Fibroblast of villous mesenchyme (primary cell): ENCODE data around the gene VCAN. TPM values are rescaled to one million over a fixed set of nuclear protein-coding genes. Genes with fewer than 3 reads are reported as not detected.

Source experiments
- DNase-seq: peaks from one replicate; pipeline ENCODE4 v3.0.0-alpha.2; 2010; ENCODE audit warnings: low read depth
- H3K4me3 ChIP-seq: 2 replicates; pipeline ENCODE4 v1.5.1; 2011; ENCODE audit warnings: low read depth, mild to moderate bottlenecking, low read length
- total RNA-seq: library from RNA; depleted of rRNA; stranded (reverse); fragments of >200 nt; gene quantifications from 2 replicates; pipeline ENCODE4 v1.2.3, GENCODE V29; 2012
- TF ChIP-seq, protein P1 (sequence below): IDR thresholded peaks from 2 replicates; pipeline ENCODE4 v1.5.1; 2012; ENCODE audit warnings: low read depth, mild to moderate bottlenecking, low read length; ENCODE audit not compliant: insufficient read depth

The VCAN gene
- total RNA-seq, 1 donor: 490 TPM

- TF ChIP-seq, protein P1, sequence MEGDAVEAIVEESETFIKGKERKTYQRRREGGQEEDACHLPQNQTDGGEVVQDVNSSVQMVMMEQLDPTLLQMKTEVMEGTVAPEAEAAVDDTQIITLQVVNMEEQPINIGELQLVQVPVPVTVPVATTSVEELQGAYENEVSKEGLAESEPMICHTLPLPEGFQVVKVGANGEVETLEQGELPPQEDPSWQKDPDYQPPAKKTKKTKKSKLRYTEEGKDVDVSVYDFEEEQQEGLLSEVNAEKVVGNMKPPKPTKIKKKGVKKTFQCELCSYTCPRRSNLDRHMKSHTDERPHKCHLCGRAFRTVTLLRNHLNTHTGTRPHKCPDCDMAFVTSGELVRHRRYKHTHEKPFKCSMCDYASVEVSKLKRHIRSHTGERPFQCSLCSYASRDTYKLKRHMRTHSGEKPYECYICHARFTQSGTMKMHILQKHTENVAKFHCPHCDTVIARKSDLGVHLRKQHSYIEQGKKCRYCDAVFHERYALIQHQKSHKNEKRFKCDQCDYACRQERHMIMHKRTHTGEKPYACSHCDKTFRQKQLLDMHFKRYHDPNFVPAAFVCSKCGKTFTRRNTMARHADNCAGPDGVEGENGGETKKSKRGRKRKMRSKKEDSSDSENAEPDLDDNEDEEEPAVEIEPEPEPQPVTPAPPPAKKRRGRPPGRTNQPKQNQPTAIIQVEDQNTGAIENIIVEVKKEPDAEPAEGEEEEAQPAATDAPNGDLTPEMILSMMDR: no peak
- DNase-seq: no peak
Measured at GRCh38 chr5:83590966-83591365, 119.4 kb downstream of the VCAN start.

GRCh38 chr5:83595217-83595616 is 123.7 kb downstream of the VCAN start:
- TF ChIP-seq, protein P1: peak; percentile 38
- DNase-seq: no peak
- no peak overlapping the region for H3K4me3 ChIP-seq

More at GRCh38 chr5:83590966-83591365, 119.4 kb downstream of the VCAN start:
- no peak overlapping the region for H3K4me3 ChIP-seq

DNA sequence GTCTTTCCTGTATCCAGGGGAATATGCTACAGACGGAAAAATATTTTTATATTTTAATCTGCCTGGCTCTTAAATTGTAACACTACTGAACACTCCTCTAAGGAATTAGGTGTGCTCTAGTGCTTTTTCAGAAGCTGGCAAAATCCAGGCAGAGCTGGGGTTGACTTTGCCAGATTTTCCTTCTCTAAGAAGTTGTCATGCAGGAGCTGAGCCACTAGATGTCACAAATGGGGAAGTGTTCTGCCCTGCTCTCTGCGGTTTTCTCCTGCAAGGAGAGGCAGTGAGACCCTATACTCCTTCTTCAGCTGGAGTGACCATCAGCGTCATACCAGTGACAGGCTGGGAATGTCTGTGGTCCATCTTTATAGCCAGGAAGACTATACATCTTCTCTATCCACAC is 136.6 kb downstream of the VCAN start:
- no peak overlapping the region for H3K4me3 ChIP-seq
- peak; percentile 56 for DNase-seq
- TF ChIP-seq, protein P1: peak; percentile 82

DNA sequence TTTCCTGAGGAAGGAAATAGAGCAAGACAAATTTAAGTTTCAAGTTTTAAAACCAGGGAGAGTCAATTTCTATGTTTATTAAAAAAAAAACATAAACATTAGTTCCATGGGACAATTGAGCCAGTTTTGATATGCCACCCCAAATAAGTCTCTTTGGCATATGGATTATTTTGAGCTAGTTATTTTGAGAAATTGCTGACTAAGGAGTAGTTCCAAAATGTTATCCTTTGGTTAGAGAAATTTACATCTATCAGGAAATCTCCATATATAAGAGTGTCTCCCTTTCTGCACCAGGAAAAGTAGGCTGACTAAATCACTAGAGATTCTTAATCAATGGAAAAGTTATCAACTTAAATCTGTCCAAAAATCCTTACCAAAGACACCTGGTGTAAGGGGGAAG is 143.3 kb downstream of the VCAN start:
- TF ChIP-seq, protein P1: no peak
- no peak overlapping the region for H3K4me3 ChIP-seq
- no peak for DNase-seq

DNA sequence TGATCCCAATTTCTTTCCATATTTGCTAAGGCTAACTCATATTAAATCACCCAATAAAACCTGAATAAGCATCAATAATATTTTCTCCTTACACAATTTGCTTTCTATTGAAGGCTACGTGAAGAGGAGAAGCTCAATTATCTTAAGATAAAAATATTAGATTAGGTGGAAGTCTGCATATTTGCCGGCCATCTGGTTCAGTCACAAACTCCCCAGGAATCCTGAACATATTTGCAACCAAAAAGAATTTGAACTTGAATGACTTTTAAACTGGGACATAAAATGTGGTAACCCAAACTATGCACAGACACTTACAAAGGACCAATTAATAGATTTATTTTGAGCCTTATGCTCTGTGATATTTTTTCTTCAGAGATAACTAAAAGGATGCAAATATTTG is 156.8 kb downstream of the VCAN start:
- TF ChIP-seq, protein P1: no peak
- H3K4me3 ChIP-seq: no peak overlapping the region
- DNase-seq: peak; percentile 64

Other genes starting within 250 kb of the VCAN start
- gene HAPLN1, start 249.1 kb downstream of the VCAN start, total RNA-seq: 0.43 and 3.9 TPM in 2 replicates